ENCODE data around the gene SOX10.

SOX10 gene

DNA sequence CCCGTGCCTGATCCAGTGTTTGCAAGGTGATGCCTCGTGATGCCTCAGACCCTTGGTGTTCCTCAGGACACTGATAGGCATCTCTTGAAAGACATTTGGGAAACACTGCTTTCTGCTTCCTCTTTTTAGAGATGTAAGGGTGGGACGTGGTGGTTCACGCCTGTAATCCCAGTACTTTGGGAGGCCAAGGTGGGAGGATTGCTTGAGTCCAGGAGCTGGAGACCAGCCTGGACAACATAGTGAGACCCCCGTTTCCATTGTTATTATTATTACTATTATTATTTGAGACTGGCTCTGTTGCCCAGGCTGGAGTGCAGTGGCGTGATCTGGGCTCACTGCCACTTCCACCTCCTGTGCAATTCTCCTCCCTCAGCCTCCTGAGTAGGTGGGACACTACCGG, 6.5 kb upstream of the SOX10 start:
- Histone ChIP-seq H3K27me3 (ENCODE audit: insufficient read depth, poor library complexity, severe bottlenecking) (no peaks in the 10 kb centered on the region), H3K9me3 (ENCODE audit: severe bottlenecking) (no peaks in the 10 kb centered on the region), H3K4me3 (ENCODE audit: severe bottlenecking) (no peak overlapping the region), H3K4me1 (ENCODE audit: insufficient read depth, poor library complexity, severe bottlenecking) (no peaks in the 10 kb centered on the region), H3K27ac (ENCODE audit: poor library complexity, severe bottlenecking) (no peak overlapping the region), H3K36me3 (ENCODE audit: low read depth) (no peaks in the 10 kb centered on the region)
- ATAC-seq (ENCODE audit: low read depth) (no peak), DNase-seq (ENCODE audit: low spot score) (no peak)
- TF ChIP-seq, protein P1, sequence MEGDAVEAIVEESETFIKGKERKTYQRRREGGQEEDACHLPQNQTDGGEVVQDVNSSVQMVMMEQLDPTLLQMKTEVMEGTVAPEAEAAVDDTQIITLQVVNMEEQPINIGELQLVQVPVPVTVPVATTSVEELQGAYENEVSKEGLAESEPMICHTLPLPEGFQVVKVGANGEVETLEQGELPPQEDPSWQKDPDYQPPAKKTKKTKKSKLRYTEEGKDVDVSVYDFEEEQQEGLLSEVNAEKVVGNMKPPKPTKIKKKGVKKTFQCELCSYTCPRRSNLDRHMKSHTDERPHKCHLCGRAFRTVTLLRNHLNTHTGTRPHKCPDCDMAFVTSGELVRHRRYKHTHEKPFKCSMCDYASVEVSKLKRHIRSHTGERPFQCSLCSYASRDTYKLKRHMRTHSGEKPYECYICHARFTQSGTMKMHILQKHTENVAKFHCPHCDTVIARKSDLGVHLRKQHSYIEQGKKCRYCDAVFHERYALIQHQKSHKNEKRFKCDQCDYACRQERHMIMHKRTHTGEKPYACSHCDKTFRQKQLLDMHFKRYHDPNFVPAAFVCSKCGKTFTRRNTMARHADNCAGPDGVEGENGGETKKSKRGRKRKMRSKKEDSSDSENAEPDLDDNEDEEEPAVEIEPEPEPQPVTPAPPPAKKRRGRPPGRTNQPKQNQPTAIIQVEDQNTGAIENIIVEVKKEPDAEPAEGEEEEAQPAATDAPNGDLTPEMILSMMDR (IDR thresholded peaks at IDR 0.05; ENCODE audit: poor library complexity, severe bottlenecking) = no peak

DNA sequence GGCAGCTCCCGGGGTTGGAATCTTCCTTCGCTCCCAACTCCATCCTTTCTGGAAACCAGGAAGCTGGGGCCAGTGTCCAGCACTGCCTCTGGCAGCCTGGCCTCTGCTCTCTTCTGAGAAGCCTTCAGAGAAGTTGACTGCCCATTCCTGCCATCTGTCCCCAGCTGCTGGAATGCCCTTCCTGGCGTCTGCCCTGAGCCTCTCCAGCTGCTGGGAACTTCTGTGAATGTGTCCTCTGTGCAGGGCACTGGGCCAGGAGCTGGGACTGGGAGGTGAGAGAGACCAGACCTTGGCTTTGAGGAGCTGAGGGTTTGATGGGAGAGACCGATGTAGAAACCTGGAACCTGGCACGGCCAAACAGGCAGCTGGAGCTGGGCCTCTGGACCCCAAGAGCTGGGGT, 5.9 kb upstream of the SOX10 start:
- ATAC-seq (ENCODE audit: low read depth) = no peak

DNA sequence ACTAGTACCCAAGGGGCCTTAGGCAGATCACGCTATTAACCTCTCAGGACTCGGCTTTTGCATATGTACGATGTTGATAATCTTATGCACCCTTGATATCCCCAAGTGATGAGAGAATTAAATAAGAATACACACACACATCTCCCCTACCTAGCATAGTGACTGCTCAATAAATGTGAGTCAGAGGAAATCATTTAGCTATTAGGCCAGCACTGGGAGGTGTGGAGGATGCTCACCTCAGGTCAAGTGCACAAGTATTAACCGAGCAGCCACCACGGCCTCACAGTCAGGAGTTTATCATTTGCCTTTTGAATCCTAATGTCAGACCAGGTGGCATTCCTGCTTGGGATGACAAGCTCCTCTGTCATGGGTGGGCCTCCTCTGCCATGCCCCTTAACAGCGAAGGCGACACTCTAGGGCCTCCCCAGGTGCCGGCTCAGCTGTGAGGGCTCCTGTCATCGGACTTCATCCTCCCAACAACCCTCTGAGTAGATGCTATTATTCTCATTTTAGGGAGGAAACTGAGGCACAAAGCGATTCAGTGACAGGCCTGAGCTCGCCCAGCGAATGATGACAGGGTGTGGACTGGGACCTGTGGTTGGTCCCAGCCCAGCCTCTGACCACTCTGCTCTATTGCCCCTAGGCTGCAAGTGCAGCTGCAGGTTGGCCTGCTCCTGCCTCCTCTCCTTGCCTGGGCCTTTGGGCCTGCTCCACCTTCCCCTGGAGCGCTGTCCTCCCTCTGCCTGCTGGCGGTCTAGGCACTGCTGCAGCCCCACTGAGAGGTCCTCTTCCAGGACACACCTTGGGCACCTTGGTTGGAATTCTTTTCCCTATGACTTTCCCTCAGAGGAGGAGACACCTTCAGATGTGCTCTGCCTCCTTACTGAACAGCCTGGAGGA, 5.0 kb upstream of the SOX10 start:
- TF ChIP-seq, protein P1 (IDR thresholded peaks at IDR 0.05; ENCODE audit: poor library complexity, severe bottlenecking) = no peak
- H3K27ac ChIP-seq (ENCODE audit: poor library complexity, severe bottlenecking) = no peak overlapping the region
- no peaks in the 10 kb centered on the region for H3K9me3 ChIP-seq (ENCODE audit: severe bottlenecking)
- no peaks in the 10 kb centered on the region for H3K27me3 ChIP-seq (ENCODE audit: insufficient read depth, poor library complexity, severe bottlenecking)
- H3K4me1 ChIP-seq (ENCODE audit: insufficient read depth, poor library complexity, severe bottlenecking) = no peaks in the 10 kb centered on the region
- H3K36me3 ChIP-seq (ENCODE audit: low read depth) = no peaks in the 10 kb centered on the region
- DNase-seq (ENCODE audit: low spot score) (no peak), ATAC-seq (ENCODE audit: low read depth) (peak; percentile 52; the same call in 1 of the 3 replicates)
- no peak overlapping the region for H3K4me3 ChIP-seq (ENCODE audit: severe bottlenecking)

More for the DNA sequence above, 5.9 kb upstream of the SOX10 start:
- Histone ChIP-seq H3K27ac (ENCODE audit: poor library complexity, severe bottlenecking) (no peak overlapping the region), H3K4me1 (ENCODE audit: insufficient read depth, poor library complexity, severe bottlenecking) (no peaks in the 10 kb centered on the region), H3K36me3 (ENCODE audit: low read depth) (no peaks in the 10 kb centered on the region), H3K27me3 (ENCODE audit: insufficient read depth, poor library complexity, severe bottlenecking) (no peaks in the 10 kb centered on the region), H3K9me3 (ENCODE audit: severe bottlenecking) (no peaks in the 10 kb centered on the region), H3K4me3 (ENCODE audit: severe bottlenecking) (no peak overlapping the region)
- TF ChIP-seq, protein P1 (IDR thresholded peaks at IDR 0.05; ENCODE audit: poor library complexity, severe bottlenecking) = no peak
- DNase-seq (ENCODE audit: low spot score) = no peak

DNA sequence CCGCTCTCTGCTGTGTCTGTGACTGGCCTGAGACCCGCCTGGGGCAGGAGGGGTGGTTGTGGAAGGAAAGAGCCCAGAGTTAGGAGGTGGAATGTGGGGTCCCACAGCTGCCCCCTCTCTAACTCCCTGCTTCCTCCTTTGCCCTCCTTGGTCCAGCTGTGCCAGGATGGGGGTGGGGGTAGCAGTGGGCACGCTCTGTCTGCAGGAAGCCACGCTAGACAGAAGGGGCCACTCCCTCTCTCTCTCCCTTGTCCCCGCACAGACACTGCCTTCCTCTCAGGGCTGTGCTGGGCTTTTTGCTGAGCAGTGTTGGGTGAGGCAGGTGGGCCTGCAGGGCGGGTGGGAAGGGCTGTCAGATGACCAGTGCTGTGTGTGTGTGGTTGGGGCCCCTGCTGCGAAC, 2.0 kb upstream of the SOX10 start:
- no peak for DNase-seq (ENCODE audit: low spot score)
- no peak for ATAC-seq (ENCODE audit: low read depth)
- no peak overlapping the region for H3K4me3 ChIP-seq (ENCODE audit: severe bottlenecking)
- no peaks in the 10 kb centered on the region for H3K36me3 ChIP-seq (ENCODE audit: low read depth)
- H3K9me3 ChIP-seq (ENCODE audit: severe bottlenecking) = no peaks in the 10 kb centered on the region
- no peak overlapping the region for H3K27ac ChIP-seq (ENCODE audit: poor library complexity, severe bottlenecking)
- TF ChIP-seq, protein P1 (IDR thresholded peaks at IDR 0.05; ENCODE audit: poor library complexity, severe bottlenecking) = no peak
- H3K4me1 ChIP-seq (ENCODE audit: insufficient read depth, poor library complexity, severe bottlenecking) = no peaks in the 10 kb centered on the region
- no peaks in the 10 kb centered on the region for H3K27me3 ChIP-seq (ENCODE audit: insufficient read depth, poor library complexity, severe bottlenecking)

DNA sequence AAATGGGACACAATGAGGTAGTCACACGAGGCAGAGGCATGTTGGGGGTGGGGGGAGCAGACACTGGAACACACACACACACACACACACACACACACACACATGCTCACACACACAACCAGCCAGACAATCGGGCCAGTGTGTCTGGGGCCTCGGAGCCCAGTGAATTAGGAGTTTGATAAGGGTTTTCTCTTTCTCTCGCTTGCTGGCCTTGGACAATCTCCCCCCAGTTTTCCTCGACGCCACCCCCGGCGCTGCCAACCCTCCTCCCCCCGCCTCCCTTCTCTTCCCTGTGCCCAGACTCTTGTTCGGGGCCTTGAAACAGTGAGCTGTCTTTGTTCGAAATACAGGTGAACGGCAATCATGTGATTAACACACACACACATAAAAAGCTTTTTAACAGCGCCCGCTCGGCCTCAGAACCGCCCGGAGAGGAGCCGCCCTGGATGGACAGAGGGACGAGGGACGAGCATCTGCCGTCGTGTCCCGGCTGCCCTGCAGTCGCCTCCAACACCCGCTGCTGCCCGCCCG, 1.5 kb upstream of the SOX10 start:
- no peak for DNase-seq (ENCODE audit: low spot score)
- H3K27ac ChIP-seq (ENCODE audit: poor library complexity, severe bottlenecking) = no peak overlapping the region
- no peaks in the 10 kb centered on the region for H3K4me1 ChIP-seq (ENCODE audit: insufficient read depth, poor library complexity, severe bottlenecking)
- H3K36me3 ChIP-seq (ENCODE audit: low read depth) = no peaks in the 10 kb centered on the region
- no peak overlapping the region for H3K4me3 ChIP-seq (ENCODE audit: severe bottlenecking)
- no peaks in the 10 kb centered on the region for H3K9me3 ChIP-seq (ENCODE audit: severe bottlenecking)
- no peak for ATAC-seq (ENCODE audit: low read depth)
- H3K27me3 ChIP-seq (ENCODE audit: insufficient read depth, poor library complexity, severe bottlenecking) = no peaks in the 10 kb centered on the region
- TF ChIP-seq, protein P1 (IDR thresholded peaks at IDR 0.05; ENCODE audit: poor library complexity, severe bottlenecking) = no peak

Data from RWPE2 (cell line).